Loucy (cell line): ENCODE measurements around the gene CTSW.
A peak's percentile ranks its signal among the peaks of the same experiment; 100 is the strongest.
"Not testable (repeated sequence)": the region's sequence is repeated elsewhere in the genome, so short reads cannot be mapped to it uniquely, and the experiment has no call there.

Experiments
- H2AFZ ChIP-seq: fragments of 200-600 bp; sonication (generic); 2 replicates; pipeline ENCODE4 v1.6.0; 2016; ENCODE audit warnings: antibody characterized with exemption, mild to moderate bottlenecking, low read length, moderate library complexity
- H3F3A ChIP-seq: fragments of 200-600 bp; 2 replicates; pipeline ENCODE4 v1.6.0; 2016; ENCODE audit warnings: antibody characterized with exemption, low read depth, mild to moderate bottlenecking
- H3K27me3 ChIP-seq: fragments of 200-600 bp; sonication (generic); 2 replicates; pipeline ENCODE4 v1.6.1; 2014; ENCODE audit warnings: low read length, mild to moderate bottlenecking; ENCODE audit not compliant: insufficient read depth, poor library complexity, severe bottlenecking
- H3K36me3 ChIP-seq: fragments of 200-600 bp; sonication (generic); 2 replicates; pipeline ENCODE4 v1.6.1; 2016; ENCODE audit warnings: low read length; ENCODE audit not compliant: insufficient read depth
- H3K4me1 ChIP-seq: fragments of 200-600 bp; sonication (generic); 2 replicates; pipeline ENCODE4 v1.5.1; 2014; ENCODE audit warnings: low read length, mild to moderate bottlenecking; ENCODE audit not compliant: insufficient read depth, poor library complexity, severe bottlenecking
- H3K4me2 ChIP-seq: fragments of 200-600 bp; sonication (generic); 2 replicates; pipeline ENCODE4 v1.6.0; 2014; ENCODE audit warnings: antibody characterized with exemption, low read length, low read depth, mild to moderate bottlenecking; ENCODE audit not compliant: poor library complexity, severe bottlenecking
- H3K4me3 ChIP-seq: fragments of 200-600 bp; sonication (generic); 2 replicates; pipeline ENCODE4 v1.5.1; 2014; ENCODE audit warnings: low read length, mild to moderate bottlenecking, mixed read lengths; ENCODE audit not compliant: poor library complexity, severe bottlenecking
- H3K79me2 ChIP-seq: fragments of 200-600 bp; sonication (generic); 2 replicates; pipeline ENCODE4 v1.6.1; 2014; ENCODE audit warnings: low read length; ENCODE audit not compliant: insufficient read depth
- H3K9ac ChIP-seq: fragments of 200-600 bp; sonication (generic); 2 replicates; pipeline ENCODE4 v1.6.0; 2014; ENCODE audit warnings: mild to moderate bottlenecking, low read depth, low read length, moderate library complexity; ENCODE audit not compliant: poor library complexity, severe bottlenecking
- H3K9me2 ChIP-seq: fragments of 200-600 bp; sonication (generic); replicated peaks from 2 replicates; pipeline ENCODE4 v1.6.1; 2016; ENCODE audit warnings: low read depth, low read length, mixed read lengths
- H3K9me3 ChIP-seq: fragments of 200-600 bp; sonication (generic); 2 replicates; pipeline ENCODE4 v1.6.1; 2014; ENCODE audit warnings: mild to moderate bottlenecking, antibody characterized with exemption, low read length, low read depth; ENCODE audit not compliant: insufficient read depth
- H4K20me1 ChIP-seq: fragments of 200-600 bp; sonication (generic); 2 replicates; pipeline ENCODE4 v1.6.0; 2014; ENCODE audit warnings: antibody characterized with exemption, low read length, mild to moderate bottlenecking; ENCODE audit not compliant: insufficient read depth, poor library complexity, severe bottlenecking
- CTCF ChIP-seq: fragments of 200-600 bp; sonication (generic); conservative IDR thresholded peaks from 2 replicates; pipeline ENCODE4 v1.5.1; 2014; ENCODE audit warnings: mild to moderate bottlenecking, antibody characterized with exemption, low read length
- EZH2phosphoT487 ChIP-seq: fragments of 200-600 bp; IDR thresholded peaks from 2 replicates; pipeline ENCODE4 v1.6.1; 2018; ENCODE audit warnings: antibody characterized with exemption, mild to moderate bottlenecking, moderate library complexity, borderline replicate concordance

The CTSW gene

GRCh38 chr11:65879617-65880016 lies at the start of gene CTSW:
TSS of gene CTSW (plus strand) at chr11:65879837. CDS start at chr11:65879855, 18 bp downstream.
- Histone ChIP-seq H3K4me3 (peak within 1 kb of the TSS; percentile 63), H3K4me2 (peak within 1 kb of the TSS; percentile 79), H4K20me1 (peaks cover 6% of the 10 kb centered on the region), H2AFZ (no peak within 1 kb of the TSS), H3F3A (no peaks in the 10 kb centered on the region), H3K27me3 (no peaks in the 10 kb centered on the region), H3K9me2 (no peaks in the 10 kb centered on the region), H3K79me2 (peaks cover 6% of the 10 kb centered on the region; the same call in 1 of the 2 replicates), H3K9me3 (no peaks in the 10 kb centered on the region), H3K4me1 (peaks cover 37% of the 10 kb centered on the region), H3K36me3 (peaks cover 11% of the 10 kb centered on the region; the same call in 1 of the 2 replicates), H3K9ac (peak within 1 kb of the TSS; percentile 65)
- TF ChIP-seq EZH2phosphoT487 (no peak), CTCF (no peak)

- H3K9me3 ChIP-seq, H3K9me2 ChIP-seq, H4K20me1 ChIP-seq, H3K36me3 ChIP-seq, H2AFZ ChIP-seq, H3K27me3 ChIP-seq, H3K9ac ChIP-seq, H3F3A ChIP-seq: not testable (repeated sequence)
- H3K79me2 ChIP-seq = peaks cover 14% of the 10 kb centered on the region; the same call in 1 of the 2 replicates
- H3K4me1 ChIP-seq = peaks cover 35% of the 10 kb centered on the region
- peak overlapping the region; percentile 98 for H3K4me2 ChIP-seq
- H3K4me3 ChIP-seq = peak overlapping the region; percentile 80
These were observed 47.4 kb upstream of the CTSW start for GRCh38 chr11:65832231-65832630.

DNA sequence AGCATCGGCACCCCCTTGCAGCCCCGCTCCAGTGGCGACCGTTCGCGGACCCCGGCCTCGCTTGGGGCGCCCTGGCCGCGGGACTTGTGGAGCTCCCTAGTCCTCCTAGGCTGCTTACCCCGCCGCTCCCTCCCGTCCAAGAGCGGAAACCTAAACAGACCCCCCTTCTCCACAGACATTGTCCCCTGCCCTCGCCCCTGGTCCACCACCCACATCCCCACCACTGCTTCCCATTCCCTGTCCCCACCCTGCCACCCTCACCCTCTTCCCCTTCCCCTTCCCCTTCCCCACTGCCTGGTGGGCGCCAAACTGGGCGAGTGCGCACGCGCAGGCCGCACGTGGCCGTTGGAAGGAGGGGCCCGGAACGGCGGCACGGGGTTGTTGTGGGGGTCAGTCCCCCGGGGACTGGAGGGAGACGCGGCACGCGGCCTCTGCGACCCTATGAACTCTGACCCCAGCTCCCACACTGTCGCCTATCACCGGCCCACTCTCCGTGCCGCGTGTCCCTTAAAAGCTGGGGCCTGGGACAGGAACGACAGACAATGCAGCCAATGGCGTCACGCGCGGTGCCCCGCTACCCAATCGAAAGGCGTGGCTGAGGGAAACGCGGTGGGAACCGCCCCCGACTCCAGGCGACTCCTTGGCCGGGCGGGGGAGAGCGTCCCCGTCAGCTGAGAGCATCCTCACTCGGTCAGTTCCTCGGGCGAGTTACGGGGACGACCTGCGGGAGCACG lies 46.2 kb upstream of the CTSW start, which contains the start of gene SNX32:
SNX32 (plus strand) TSS at position 667 of the 734 bp plus-strand sequence. CDS start 103 bp downstream, outside the sequence.
- Histone ChIP-seq H3K79me2 (peaks cover 14% of the 10 kb centered on the region; the same call in 1 of the 2 replicates), H3K4me1 (peaks cover 35% of the 10 kb centered on the region), H3K4me3 (peak within 1 kb of the TSS; percentile 80), H2AFZ (peak within 1 kb of the TSS; percentile 99), H3F3A (0 out of 2 replicates have a peak, but pooled peaks cover 2% of the 10 kb centered on the region), H3K9me2 (no peaks in the 10 kb centered on the region), H3K36me3 (no peaks in the 10 kb centered on the region), H3K9ac (peak within 1 kb of the TSS; percentile 77), H4K20me1 (no peaks in the 10 kb centered on the region), H3K27me3 (no peaks in the 10 kb centered on the region), H3K9me3 (no peaks in the 10 kb centered on the region), H3K4me2 (peak within 1 kb of the TSS; percentile 98)
- TF ChIP-seq EZH2phosphoT487 (no peak), CTCF (no peak)
